BJ (cell line): ENCODE data around the gene MPC1. TPM values are rescaled to one million over a fixed set of nuclear protein-coding genes. Genes with fewer than 3 reads are reported as not detected.

Source experiments
- CTCF ChIA-PET: fragments of 350-600 bp; formaldehyde crosslinking; extraction: SDS; loops from one replicate; lab custom pipeline; 2021; ENCODE audit warnings: antibody characterized with exemption, inconsistent platforms; lab: Yijun Ruan, JAX
- POLR2A ChIA-PET: fragments of 300-600 bp; sonication (Branson Sonifier 250); formaldehyde crosslinking; extraction: SDS; loops from one replicate; lab custom pipeline; 2021; ENCODE audit warnings: antibody characterized with exemption; lab: Charles Lee
- DNase-seq: peaks from one replicate; pipeline ENCODE4 v3.0.0-alpha.2; 2011; ENCODE audit warnings: low read depth
- H3K27me3 ChIP-seq: 2 replicates; pipeline ENCODE4 v1.6.0; 2011; ENCODE audit warnings: low read length; ENCODE audit not compliant: control insufficient read depth, insufficient read depth
- H3K36me3 ChIP-seq: 2 replicates; pipeline ENCODE4 v1.5.1; 2011; ENCODE audit warnings: low read length; ENCODE audit not compliant: control insufficient read depth, insufficient read depth
- H3K4me3 ChIP-seq: 2 replicates; pipeline ENCODE4 v1.5.1; 2011; ENCODE audit warnings: low read depth, mild to moderate bottlenecking, control low read depth, low read length
- polyA plus RNA-seq: library from polyadenylated mRNA; depleted of rRNA; stranded (reverse); fragments of >200 nt; gene quantifications from 2 replicates; pipeline ENCODE4 v1.2.3, GENCODE V29; 2011
- TF ChIP-seq, protein P1 (sequence below): IDR thresholded peaks from 2 replicates; pipeline ENCODE4 v1.5.1; 2011; ENCODE audit warnings: low read depth, mild to moderate bottlenecking, control low read depth, inconsistent platforms, low read length, moderate library complexity; ENCODE audit not compliant: insufficient read depth

MPC1 gene
- polyA plus RNA-seq, 1 experiment, result 19.2 TPM

DNA sequence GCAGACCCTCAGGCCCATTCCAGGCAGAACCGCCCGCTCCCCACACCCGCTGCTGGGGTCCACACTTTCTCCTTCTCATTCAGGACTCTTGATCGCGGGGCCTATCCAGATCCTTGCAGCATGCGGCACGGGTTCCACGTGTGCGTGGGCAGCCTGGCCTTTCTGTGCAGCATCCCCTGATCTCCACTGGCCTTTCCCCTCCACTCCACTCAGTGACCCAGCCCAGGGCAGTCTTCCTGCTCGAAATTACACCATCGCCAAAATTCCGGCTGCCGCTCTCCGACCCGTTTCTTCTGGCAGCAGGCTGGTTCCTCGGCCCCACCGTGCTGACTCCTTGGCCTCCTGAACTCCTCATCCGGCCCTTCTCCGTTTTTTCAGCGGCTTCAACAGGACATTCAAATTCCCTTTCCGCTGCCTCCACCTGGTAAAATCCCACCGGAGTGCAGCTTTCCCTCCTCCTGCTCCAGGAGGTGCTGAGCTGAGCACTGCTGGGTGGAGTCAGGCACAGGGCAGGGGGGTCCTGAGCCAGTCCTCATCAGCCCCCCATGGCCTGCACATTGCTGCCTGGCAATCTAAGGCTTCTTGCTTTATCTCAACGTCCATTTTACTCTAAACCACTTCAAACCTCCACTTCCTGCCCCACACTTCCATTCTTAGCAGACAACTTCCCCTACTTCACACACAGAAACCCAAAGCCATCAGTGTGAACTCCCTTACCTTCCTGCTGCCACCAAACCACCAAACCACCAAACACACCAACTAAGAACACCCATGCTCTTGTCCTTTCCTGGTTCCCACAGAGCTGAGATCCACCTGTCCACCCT, 49.4 kb downstream of the MPC1 start:
- DNase-seq, result no peak
- Histone ChIP-seq H3K4me3 (no peak overlapping the region), H3K27me3 (no peaks in the 10 kb centered on the region), H3K36me3 (peaks cover 6% of the 10 kb centered on the region)
- POLR2A ChIA-PET, result no interaction called here
- TF ChIP-seq, protein P1, sequence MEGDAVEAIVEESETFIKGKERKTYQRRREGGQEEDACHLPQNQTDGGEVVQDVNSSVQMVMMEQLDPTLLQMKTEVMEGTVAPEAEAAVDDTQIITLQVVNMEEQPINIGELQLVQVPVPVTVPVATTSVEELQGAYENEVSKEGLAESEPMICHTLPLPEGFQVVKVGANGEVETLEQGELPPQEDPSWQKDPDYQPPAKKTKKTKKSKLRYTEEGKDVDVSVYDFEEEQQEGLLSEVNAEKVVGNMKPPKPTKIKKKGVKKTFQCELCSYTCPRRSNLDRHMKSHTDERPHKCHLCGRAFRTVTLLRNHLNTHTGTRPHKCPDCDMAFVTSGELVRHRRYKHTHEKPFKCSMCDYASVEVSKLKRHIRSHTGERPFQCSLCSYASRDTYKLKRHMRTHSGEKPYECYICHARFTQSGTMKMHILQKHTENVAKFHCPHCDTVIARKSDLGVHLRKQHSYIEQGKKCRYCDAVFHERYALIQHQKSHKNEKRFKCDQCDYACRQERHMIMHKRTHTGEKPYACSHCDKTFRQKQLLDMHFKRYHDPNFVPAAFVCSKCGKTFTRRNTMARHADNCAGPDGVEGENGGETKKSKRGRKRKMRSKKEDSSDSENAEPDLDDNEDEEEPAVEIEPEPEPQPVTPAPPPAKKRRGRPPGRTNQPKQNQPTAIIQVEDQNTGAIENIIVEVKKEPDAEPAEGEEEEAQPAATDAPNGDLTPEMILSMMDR, result no peak
- CTCF ChIA-PET, result interaction anchor here (0.6 to 1.5 kb wide), 2 partner anchors 9 to 48 kb away, joined by 3 to 6 read pairs; partner anchors contain the start of gene SFT2D1

DNA sequence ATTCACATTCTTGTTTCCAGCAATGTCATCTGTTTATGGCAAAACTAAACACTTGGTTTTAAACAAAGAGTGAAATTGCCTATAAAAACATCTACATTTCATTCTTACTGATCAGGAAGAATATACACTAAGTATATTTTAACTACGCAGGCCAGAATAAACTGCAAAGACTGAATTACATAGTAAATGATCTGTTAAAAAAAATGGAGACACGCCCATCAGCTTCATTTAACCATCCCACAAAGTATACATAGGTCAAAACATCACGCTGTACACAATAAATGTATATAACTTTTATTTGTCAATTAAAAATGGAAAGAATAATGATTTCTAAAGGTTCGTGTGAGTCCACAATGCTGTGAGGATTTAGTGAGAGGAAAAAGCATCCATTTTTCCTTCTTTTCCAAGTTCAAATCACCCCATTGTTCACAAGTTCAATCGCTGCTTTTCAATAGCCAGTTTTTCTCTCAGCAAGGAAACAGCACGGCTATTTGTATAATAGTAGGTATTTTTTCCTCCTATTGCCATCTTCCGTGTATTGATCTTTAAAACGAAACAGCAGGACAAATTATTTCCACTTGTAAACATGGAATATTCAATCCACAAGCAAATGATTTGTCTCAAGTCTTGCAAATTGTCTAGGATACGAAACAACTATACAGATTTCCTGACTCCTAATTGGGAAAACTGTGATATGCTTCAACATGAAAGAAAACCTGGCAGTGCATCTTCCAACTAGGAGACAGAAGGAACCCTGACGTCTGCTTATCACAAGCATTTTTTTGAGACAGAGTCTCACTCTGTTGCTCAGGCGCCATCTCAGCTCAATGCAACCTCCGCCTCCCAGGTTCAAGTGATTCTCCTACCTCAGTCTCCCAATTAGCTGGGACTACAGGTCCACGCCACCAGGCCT, 51.0 kb downstream of the MPC1 start:
- H3K27me3 ChIP-seq, result no peaks in the 10 kb centered on the region
- ChIA-PET POLR2A (no interaction called here), CTCF (no interaction called here)
- no peak for DNase-seq
- TF ChIP-seq, protein P1, result no peak
- no peak overlapping the region for H3K4me3 ChIP-seq
- H3K36me3 ChIP-seq, result peaks cover 3% of the 10 kb centered on the region; the same call in 1 of the 2 replicates

DNA sequence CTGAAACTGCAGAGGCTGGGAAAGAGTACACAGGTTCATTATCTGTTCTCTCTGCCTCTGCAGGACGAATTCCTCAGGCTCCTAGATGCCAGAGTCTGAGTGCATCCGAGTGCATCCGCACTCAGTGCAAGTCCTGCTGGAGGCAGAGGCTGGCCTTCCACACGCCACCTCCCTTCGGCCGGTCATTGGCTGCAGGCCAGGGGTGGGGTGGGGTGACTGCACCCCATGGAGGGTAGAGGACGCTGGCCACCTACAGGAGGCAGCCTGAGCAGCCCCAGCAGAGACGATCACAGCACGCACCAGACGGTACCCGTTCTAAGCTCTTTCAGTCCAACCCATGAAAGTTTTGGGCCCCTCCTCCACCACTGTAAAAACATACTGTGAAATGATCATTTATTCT, 52.1 kb downstream of the MPC1 start:
- DNase-seq, result no peak
- POLR2A ChIA-PET, result no interaction called here
- H3K4me3 ChIP-seq, result no peak overlapping the region

DNA sequence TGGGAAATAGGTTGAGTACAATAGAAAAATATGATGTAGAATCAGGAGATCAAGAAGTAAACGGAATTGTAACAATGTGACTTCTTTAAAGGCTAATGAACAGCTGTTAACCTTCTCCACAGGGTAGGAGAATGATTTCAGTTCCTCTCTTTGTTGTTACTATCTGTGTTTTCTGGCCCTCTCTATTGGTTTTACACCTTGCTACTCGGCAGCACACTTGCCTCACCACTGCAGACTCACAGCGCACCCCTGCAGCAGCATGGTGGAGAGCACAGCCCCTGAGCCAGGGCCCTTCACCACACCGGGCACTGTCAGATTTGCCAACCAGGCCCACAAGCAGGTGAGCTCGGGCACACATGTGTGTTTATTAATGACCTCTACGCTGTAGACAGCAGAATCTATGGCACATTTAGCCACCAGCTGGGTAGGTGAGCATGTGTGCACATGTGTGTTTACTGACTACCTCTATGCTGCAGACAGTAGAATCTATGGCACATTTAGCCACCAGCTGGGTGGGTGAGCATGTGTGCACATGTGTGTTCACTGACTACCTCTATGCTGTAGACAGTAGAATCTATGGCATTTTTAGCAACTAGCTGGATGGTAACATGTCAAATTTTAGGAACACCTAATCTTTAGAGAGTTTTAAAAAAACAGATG, 57.2 kb downstream of the MPC1 start:
- peaks cover 11% of the 10 kb centered on the region for H3K36me3 ChIP-seq
- H3K4me3 ChIP-seq, result no peak overlapping the region
- DNase-seq, result no peak
- ChIA-PET POLR2A (no interaction called here), CTCF (interaction anchor here (0.6 to 0.9 kb wide), 3 partner anchors 10 to 56 kb away, joined by 3 read pairs; no protein-coding TSS in a partner anchor)
- TF ChIP-seq, protein P1, result no peak
- no peaks in the 10 kb centered on the region for H3K27me3 ChIP-seq

More for the DNA sequence above, 52.1 kb downstream of the MPC1 start:
- CTCF ChIA-PET, result no interaction called here
- Histone ChIP-seq H3K36me3 (peaks cover 5% of the 10 kb centered on the region), H3K27me3 (no peaks in the 10 kb centered on the region)
- TF ChIP-seq, protein P1, result no peak
